Osteocyte (in vitro differentiated cells): ENCODE measurements around the gene PDGFC. TPM values are rescaled to one million over a fixed set of nuclear protein-coding genes. Genes with fewer than 3 reads are reported as not detected.
A peak's percentile ranks its signal among the peaks of the same experiment; 100 is the strongest.

Source experiments
- DNase-seq: peaks from one replicate; pipeline ENCODE4 v3.0.0; 2021; ENCODE audit warnings: mixed read lengths; ENCODE audit not compliant: unreplicated experiment; ENCODE audit errors: extremely low spot score
- H3K27ac Mint-ChIP-seq: one replicate; pipeline ENCODE4 v1.8.0; 2021; ENCODE audit warnings: mild to moderate bottlenecking, mixed read lengths; ENCODE audit not compliant: unreplicated experiment
- H3K27me3 Mint-ChIP-seq: one replicate; pipeline ENCODE4 v1.8.0; 2021; ENCODE audit warnings: mixed read lengths; ENCODE audit not compliant: unreplicated experiment
- H3K36me3 Mint-ChIP-seq: one replicate; pipeline ENCODE4 v1.8.0; 2021; ENCODE audit warnings: mixed read lengths; ENCODE audit not compliant: unreplicated experiment
- H3K4me1 Mint-ChIP-seq: one replicate; pipeline ENCODE4 v1.8.0; 2021; ENCODE audit warnings: mixed read lengths; ENCODE audit not compliant: unreplicated experiment
- H3K4me3 Mint-ChIP-seq: one replicate; pipeline ENCODE4 v1.8.0; 2021; ENCODE audit warnings: mild to moderate bottlenecking, moderate library complexity, mixed read lengths; ENCODE audit not compliant: unreplicated experiment
- H3K9me3 Mint-ChIP-seq: one replicate; pipeline ENCODE4 v1.8.0; 2021; ENCODE audit warnings: mixed read lengths; ENCODE audit not compliant: unreplicated experiment
- CTCF ChIP-seq: fragments of 200-600 bp; sonication (generic); IDR thresholded peaks from 2 replicates; pipeline ENCODE4 v1.5.0; 2021; ENCODE audit warnings: antibody characterized with exemption, mild to moderate bottlenecking, moderate library complexity
- total RNA-seq: library from RNA; stranded (reverse); gene quantifications from 2 replicates; pipeline ENCODE4 v1.2.1, GENCODE V29; 2021

PDGFC gene
- total RNA-seq, 1 donor from 2014 or later = 25.4 TPM

- no peak overlapping the region for H3K27ac Mint-ChIP-seq
- H3K4me1 Mint-ChIP-seq = peaks cover 4% of the 10 kb centered on the region
- H3K9me3 Mint-ChIP-seq = peaks cover 13% of the 10 kb centered on the region
- TF ChIP-seq CTCF = no peak
- H3K36me3 Mint-ChIP-seq = peaks cover 3% of the 10 kb centered on the region
- no peak overlapping the region for H3K4me3 Mint-ChIP-seq
- no peak for DNase-seq
- H3K27me3 Mint-ChIP-seq = no peaks in the 10 kb centered on the region
These were observed 19.6 kb upstream of the PDGFC start for GRCh38 chr4:156991161-156991560.

GRCh38 chr4:156983366-156983765 lies 11.8 kb upstream of the PDGFC start:
- peaks cover 11% of the 10 kb centered on the region for H3K9me3 Mint-ChIP-seq
- H3K36me3 Mint-ChIP-seq = peaks cover 2% of the 10 kb centered on the region
- H3K27me3 Mint-ChIP-seq = no peaks in the 10 kb centered on the region
- peaks cover 11% of the 10 kb centered on the region for H3K4me1 Mint-ChIP-seq
- no peak overlapping the region for H3K4me3 Mint-ChIP-seq
- peak; percentile 50 for TF ChIP-seq CTCF
- no peak for DNase-seq
- H3K27ac Mint-ChIP-seq = no peak overlapping the region

GRCh38 chr4:156981262-156981769 lies 9.7 kb upstream of the PDGFC start:
- no peak for DNase-seq
- H3K4me1 Mint-ChIP-seq = peaks cover 27% of the 10 kb centered on the region
- no peaks in the 10 kb centered on the region for H3K27me3 Mint-ChIP-seq
- no peak for TF ChIP-seq CTCF
- H3K27ac Mint-ChIP-seq = no peak overlapping the region
- no peak overlapping the region for H3K4me3 Mint-ChIP-seq
- peaks cover under 1% of the 10 kb centered on the region for H3K9me3 Mint-ChIP-seq
- H3K36me3 Mint-ChIP-seq = peaks cover 2% of the 10 kb centered on the region

- Mint-ChIP-seq H3K9me3 (no peaks in the 10 kb centered on the region), H3K27ac (peak overlapping the region; percentile 76), H3K27me3 (no peaks in the 10 kb centered on the region), H3K4me1 (peaks cover 62% of the 10 kb centered on the region), H3K36me3 (peaks cover 2% of the 10 kb centered on the region), H3K4me3 (no peak overlapping the region)
- DNase-seq = no peak
- no peak for TF ChIP-seq CTCF
These were observed 6.0 kb upstream of the PDGFC start for GRCh38 chr4:156977435-156978160.

GRCh38 chr4:156976147-156976546 lies 4.5 kb upstream of the PDGFC start:
- no peak for DNase-seq

More at GRCh38 chr4:156976147-156976546, 4.5 kb upstream of the PDGFC start:
- Mint-ChIP-seq H3K9me3 (no peaks in the 10 kb centered on the region), H3K4me3 (no peak overlapping the region), H3K27me3 (no peaks in the 10 kb centered on the region), H3K27ac (peak overlapping the region; percentile 57), H3K4me1 (peaks cover 64% of the 10 kb centered on the region), H3K36me3 (peaks cover 1% of the 10 kb centered on the region)
- no peak for TF ChIP-seq CTCF
